Fibroblast of lung (primary cell): ENCODE measurements around the gene PIWIL4. TPM values are rescaled to one million over a fixed set of nuclear protein-coding genes. Genes with fewer than 3 reads are reported as not detected.
A peak's percentile ranks its signal among the peaks of the same experiment; 100 is the strongest.

ENCODE experiments used
- DNase-seq, 2 donors: peaks; one replicate each; pipeline versions ENCODE4 v3.0.0 to v3.0.0-alpha.2; 2010; ENCODE audit warnings: low read depth in 2 of 2
- H2AFZ ChIP-seq: 2 replicates; pipeline ENCODE4 v1.5.1; 2012; ENCODE audit warnings: low read length, control low read depth, inconsistent platforms
- H3K27ac ChIP-seq: 2 replicates; pipeline ENCODE4 v1.5.1; 2011; ENCODE audit warnings: low read length, control low read depth; ENCODE audit not compliant: insufficient read depth
- H3K27me3 ChIP-seq: 2 replicates; pipeline ENCODE4 v1.5.1; 2011; ENCODE audit warnings: mild to moderate bottlenecking, low read length; ENCODE audit not compliant: control insufficient read depth, insufficient read depth
- H3K36me3 ChIP-seq: 2 replicates; pipeline ENCODE4 v1.5.1; 2011; ENCODE audit warnings: low read length; ENCODE audit not compliant: control insufficient read depth, insufficient read depth
- H3K4me1 ChIP-seq: 2 replicates; pipeline ENCODE4 v1.5.1; 2011; ENCODE audit warnings: low read length; ENCODE audit not compliant: control insufficient read depth, insufficient read depth; ENCODE audit errors: extremely low read depth
- H3K4me2 ChIP-seq: 2 replicates; pipeline ENCODE4 v1.5.1; 2011; ENCODE audit warnings: low read length, control low read depth; ENCODE audit not compliant: insufficient read depth; ENCODE audit errors: extremely low read depth
- H3K4me3 ChIP-seq, 4 experiments: fragments of 200-600 bp in 1 of 4; sonication (generic) in 1 of 4; replicated peaks in 1 of 4; 2 replicates each; pipeline ENCODE4 v1.5.1; 2011 to 2016; ENCODE audit warnings: low read length in 4 of 4, low read depth in 3 of 4, mild to moderate bottlenecking in 3 of 4, control low read depth in 2 of 4, inconsistent platforms in 1 of 4, mixed read lengths in 1 of 4; ENCODE audit not compliant: insufficient read depth in 1 of 4; ENCODE audit errors: control extremely low read depth in 1 of 4
- H3K79me2 ChIP-seq: 2 replicates; pipeline ENCODE4 v1.5.1; 2012; ENCODE audit warnings: mild to moderate bottlenecking, low read length, inconsistent platforms; ENCODE audit not compliant: control insufficient read depth, insufficient read depth
- H3K9ac ChIP-seq: 2 replicates; pipeline ENCODE4 v1.5.1; 2011; ENCODE audit warnings: mild to moderate bottlenecking, low read length, control low read depth; ENCODE audit not compliant: insufficient read depth
- H3K9me3 ChIP-seq: 2 replicates; pipeline ENCODE4 v1.5.1; 2012; ENCODE audit warnings: low read depth, low read length; ENCODE audit not compliant: control insufficient read depth, insufficient read depth
- H4K20me1 ChIP-seq: 2 replicates; pipeline ENCODE4 v1.5.1; 2011; ENCODE audit warnings: low read length; ENCODE audit not compliant: control insufficient read depth, insufficient read depth; ENCODE audit errors: extremely low read depth
- CTCF ChIP-seq, 2 donors: IDR thresholded peaks in 1 of 2; conservative IDR thresholded peaks in 1 of 2; 1 replicate in 1 of 2; 2 replicates in 1 of 2; pipeline ENCODE4 v1.5.1; 2011 to 2012; ENCODE audit warnings: low read length in 2 of 2, control low read depth in 1 of 2, inconsistent platforms in 1 of 2, low read depth in 1 of 2, mild to moderate bottlenecking in 1 of 2
- EZH2 ChIP-seq: IDR thresholded peaks from 2 replicates; pipeline ENCODE4 v1.5.1; 2012; ENCODE audit warnings: low read length, control low read depth, mild to moderate bottlenecking; ENCODE audit errors: missing control alignments
- polyA plus RNA-seq, 2 donors: library from polyadenylated mRNA; depleted of rRNA in 1 of 2; stranded (reverse) in 1 of 2; unstranded in 1 of 2; fragments of >200 nt; gene quantifications; 2 replicates each; pipeline ENCODE4 v1.2.1, GENCODE V29; 2011 to 2012; ENCODE audit warnings: missing spikeins in 1 of 2
- total RNA-seq: library from RNA; depleted of rRNA; stranded (reverse); fragments of >200 nt; gene quantifications from 2 replicates; pipeline ENCODE4 v1.2.1, GENCODE V29; 2014

PIWIL4 gene
- total and polyA plus RNA-seq, 2 donors (not counting 1 experiment from before 2014, with no cell fraction given): 1.2 to 3.3 TPM

DNA sequence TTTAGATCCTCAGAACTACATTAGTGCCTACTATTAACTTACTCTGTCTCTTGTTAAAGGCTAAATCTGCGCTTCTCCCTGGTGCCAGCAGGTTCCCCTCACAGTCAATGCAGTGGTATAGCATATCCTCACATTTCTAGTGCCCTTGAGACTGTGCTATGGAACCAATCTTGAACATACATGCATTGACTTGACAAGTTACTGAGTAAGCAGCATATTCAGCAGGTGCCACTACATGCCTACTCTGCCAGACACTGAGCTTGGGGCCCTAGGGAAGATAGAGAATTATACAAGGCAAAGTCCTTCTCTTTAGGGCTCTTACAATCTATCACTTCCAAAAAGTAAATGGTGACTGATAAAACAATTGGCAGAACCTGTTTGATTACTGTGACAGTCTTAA lies 20.3 kb upstream of the PIWIL4 start:
- H4K20me1 ChIP-seq: no peaks in the 10 kb centered on the region
- H3K36me3 ChIP-seq: no peaks in the 10 kb centered on the region
- no peak overlapping the region for H3K27ac ChIP-seq
- no peak for DNase-seq
- H3K9me3 ChIP-seq: no peaks in the 10 kb centered on the region
- H3K79me2 ChIP-seq: peaks cover 13% of the 10 kb centered on the region
- H2AFZ ChIP-seq: no peak overlapping the region
- H3K4me2 ChIP-seq: peak overlapping the region; percentile 72
- no peak overlapping the region for H3K9ac ChIP-seq
- no peaks in the 10 kb centered on the region for H3K27me3 ChIP-seq
- peak overlapping the region in 2 of 4 experiments; percentile 9 to 69 for H3K4me3 ChIP-seq
- no peaks in the 10 kb centered on the region for H3K4me1 ChIP-seq
- TF ChIP-seq CTCF (conservative IDR thresholded peaks at IDR 0.05 in 1 of 2, IDR thresholded peaks at IDR 0.05 in 1 of 2; ENCODE audit: low read depth in 1 of 2, low read length in 2 of 2): no peak
- TF ChIP-seq EZH2: no peak

- Histone ChIP-seq H3K4me2 (no peak overlapping the region), H3K27me3 (no peaks in the 10 kb centered on the region), H4K20me1 (no peaks in the 10 kb centered on the region), H3K4me3 (no peak overlapping the region), H3K4me1 (no peaks in the 10 kb centered on the region), H3K79me2 (peaks cover 13% of the 10 kb centered on the region), H3K9me3 (no peaks in the 10 kb centered on the region), H3K9ac (no peak overlapping the region), H3K36me3 (no peaks in the 10 kb centered on the region), H3K27ac (no peak overlapping the region), H2AFZ (no peak overlapping the region)
- TF ChIP-seq EZH2 (no peak), CTCF (conservative IDR thresholded peaks at IDR 0.05 in 1 of 2, IDR thresholded peaks at IDR 0.05 in 1 of 2; ENCODE audit: low read depth in 1 of 2, low read length in 2 of 2) (no peak)
- no peak for DNase-seq
These were observed 18.0 kb upstream of the PIWIL4 start for GRCh38 chr11:94549146-94549545.

DNA sequence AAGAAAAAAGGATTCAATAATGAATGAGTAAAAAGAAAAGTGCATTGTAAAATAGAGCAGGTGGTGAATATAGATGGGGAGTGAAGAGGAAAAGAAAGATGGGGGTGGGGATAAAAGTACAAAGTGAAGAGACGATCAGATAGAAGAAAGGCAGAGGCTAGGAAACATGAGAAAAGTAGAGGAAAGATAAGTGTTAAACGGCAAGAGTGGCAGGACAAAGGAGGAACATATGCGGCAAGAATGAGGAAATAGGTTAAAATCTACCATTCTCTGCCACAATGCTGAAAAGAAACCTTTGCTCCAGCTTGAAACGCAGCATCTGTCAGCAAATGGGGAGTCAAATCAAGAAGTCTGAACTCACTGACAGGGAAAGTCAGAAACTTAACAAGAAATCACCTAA lies 16.7 kb upstream of the PIWIL4 start:
- TF ChIP-seq EZH2 (no peak), CTCF (conservative IDR thresholded peaks at IDR 0.05 in 1 of 2, IDR thresholded peaks at IDR 0.05 in 1 of 2; ENCODE audit: low read depth in 1 of 2, low read length in 2 of 2) (no peak)
- Histone ChIP-seq H3K4me1 (no peaks in the 10 kb centered on the region), H3K36me3 (no peaks in the 10 kb centered on the region), H3K79me2 (peaks cover 4% of the 10 kb centered on the region), H3K9me3 (no peaks in the 10 kb centered on the region), H4K20me1 (no peaks in the 10 kb centered on the region), H3K27me3 (no peaks in the 10 kb centered on the region), H2AFZ (no peak overlapping the region), H3K27ac (no peak overlapping the region), H3K4me3 (no peak overlapping the region), H3K4me2 (no peak overlapping the region), H3K9ac (no peak overlapping the region)
- no peak for DNase-seq
